HepG2 (cell line): ENCODE measurements around the gene LAMC3. TPM values are rescaled to one million over a fixed set of nuclear protein-coding genes. Genes with fewer than 3 reads are reported as not detected.

Experiments
- ATAC-seq: fragments of 200-7000 bp; cut with Tn5 transposase; 3 replicates; pipeline ENCODE4 v1.9.1; 2020; ENCODE audit warnings: mild to moderate bottlenecking, moderate library complexity
- BruUV-seq: library from RNA; stranded (reverse); fragments of 400-500 nt; replicated peaks from 2 replicates; lab custom pipeline; 2021; lab: Mats Ljungman, UMichigan
- CTCF ChIA-PET: fragments of 300-600 bp; formaldehyde crosslinking; extraction: SDS; loops from one replicate; lab custom pipeline; 2021; ENCODE audit warnings: low total read pairs, inconsistent platforms, low intra/inter-chr PET ratio; lab: Yijun Ruan, JAX
- POLR2A ChIA-PET: fragments of 350-600 bp; sonication (Branson Sonifier 250); formaldehyde crosslinking; loops from one replicate; lab custom pipeline; 2020; ENCODE audit warnings: antibody characterized with exemption, inconsistent platforms; lab: Yijun Ruan, JAX
- DNase-seq: peaks from one replicate; pipeline ENCODE4 v3.0.0-alpha.2; 2015; ENCODE audit warnings: low spot score
- FAIRE-seq: peaks from 3 replicates; lab custom pipeline; 2011; peaks lifted over from hg19 to GRCh38; lab: Jason Lieb, UNC
- H2AFZ ChIP-seq: one replicate; pipeline ENCODE4 v1.6.1; 2011; ENCODE audit warnings: low read length, inconsistent platforms
- H3K27ac ChIP-seq: fragments of 300-600 bp; 3 replicates; pipeline ENCODE4 v1.8.0; 2011; ENCODE audit warnings: mixed run types, mild to moderate bottlenecking, mixed read lengths, low read length, inconsistent platforms; ENCODE audit not compliant: insufficient read depth; ENCODE audit errors: extremely low read length
- H3K27me3 ChIP-seq, 2 experiments: fragments of 200-600 bp in 1 of 2; 2 replicates in 1 of 2; 3 replicates in 1 of 2; pipeline versions ENCODE4 v1.6.0 to v1.8.0; 2011; ENCODE audit warnings: low read length in 2 of 2, mild to moderate bottlenecking in 2 of 2, moderate library complexity in 2 of 2, inconsistent platforms in 1 of 2; ENCODE audit not compliant: insufficient read depth in 2 of 2, control insufficient read depth in 1 of 2
- H3K36me3 ChIP-seq, 2 experiments: fragments of 200-600 bp in 1 of 2; replicated peaks in 1 of 2; 2 replicates in 1 of 2; 3 replicates in 1 of 2; pipeline versions ENCODE4 v1.5.1 to v1.8.0; 2011; ENCODE audit warnings: low read length in 2 of 2, inconsistent platforms in 1 of 2; ENCODE audit not compliant: insufficient read depth in 2 of 2, control insufficient read depth in 1 of 2
- H3K4me1 ChIP-seq: 2 replicates; pipeline ENCODE4 v1.5.1; 2012; ENCODE audit warnings: low read length, inconsistent platforms; ENCODE audit not compliant: insufficient read depth
- H3K4me2 ChIP-seq: 2 replicates; pipeline ENCODE4 v1.6.0; 2011; ENCODE audit warnings: low read depth, low read length, inconsistent platforms
- H3K4me3 ChIP-seq, 3 experiments: fragments of 200-600 bp in 1 of 3; sonication (generic), shearing (Covaris generic) in 1 of 3; replicated peaks in 1 of 3; 2 replicates each; pipeline ENCODE4 v1.5.1; 2011 to 2016; ENCODE audit warnings: low read length in 3 of 3, inconsistent platforms in 2 of 3, low read depth in 2 of 3, mild to moderate bottlenecking in 2 of 3, control low read depth in 1 of 3, mixed read lengths in 1 of 3; ENCODE audit not compliant: insufficient read depth in 1 of 3
- H3K79me2 ChIP-seq: one replicate; pipeline ENCODE4 v1.6.1; 2011; ENCODE audit warnings: low read length, inconsistent platforms; ENCODE audit not compliant: insufficient read depth
- H3K9ac ChIP-seq: 2 replicates; pipeline ENCODE4 v1.6.0; 2011; ENCODE audit warnings: mild to moderate bottlenecking, low read depth, low read length, inconsistent platforms; ENCODE audit not compliant: insufficient read depth
- H3K9me3 ChIP-seq: 2 replicates; pipeline ENCODE4 v1.5.1; 2012; ENCODE audit warnings: mild to moderate bottlenecking, low read length
- H4K20me1 ChIP-seq: 2 replicates; pipeline ENCODE4 v1.6.0; 2011; ENCODE audit warnings: inconsistent platforms, mild to moderate bottlenecking, low read length, moderate library complexity; ENCODE audit not compliant: insufficient read depth
- KMT2A ChIP-seq: sonication (generic); formaldehyde crosslinking; IDR thresholded peaks from 2 replicates; pipeline ENCODE4 v1.4.0; 2020; ENCODE audit warnings: missing genetic modification reagents
- MYNN ChIP-seq: sonication (generic); formaldehyde crosslinking; IDR thresholded peaks from 2 replicates; pipeline ENCODE4 v1.4.0; 2020; ENCODE audit warnings: mild to moderate bottlenecking, low read depth, missing genetic modification reagents
- NFIB ChIP-seq: sonication (generic); formaldehyde crosslinking; IDR thresholded peaks from 2 replicates; pipeline ENCODE4 v1.9.0; 2021; ENCODE audit warnings: missing genetic modification reagents, mild to moderate bottlenecking, borderline replicate concordance
- SAP130 ChIP-seq: IDR thresholded peaks from 2 replicates; pipeline ENCODE4 v1.6.1; 2016; ENCODE audit warnings: low read depth
- TCF7L2 ChIP-seq: IDR thresholded peaks from 2 replicates; pipeline ENCODE4 v1.6.1; 2011; ENCODE audit warnings: mild to moderate bottlenecking, low read depth, low read length, moderate library complexity
- WGBS: methylation state at CpG from one replicate; pipeline ENCODE4 v1.1.6; 2017; ENCODE audit warnings: low lambda C conversion rate; 5-methylcytosine and 5-hydroxymethylcytosine counted together
- in situ Hi-C: cut with HindIII; loops from 2 replicates; pipeline ENCODE4 v1.10.0; 2017; ENCODE audit warnings: low pct_unique_long_range_greater_than_20kb; ENCODE audit not compliant: extremely low pct_ligation_motif_present
- intact Hi-C: fragments of 100-400 bp; cut with micrococcal nuclease; formaldehyde crosslinking; loops from one replicate; pipeline ENCODE4 v1.10.0; 2022; ENCODE audit not compliant: unreplicated experiment
- polyA plus RNA-seq, 8 experiments: library from polyadenylated mRNA; depleted of rRNA in 3 of 8; stranded (reverse) in 7 of 8; unstranded in 1 of 8; fragments of >200 nt; fragmentation: Illumina TruSeq in 4 of 8; extraction: Trizol in 4 of 8; gene quantifications; 2 replicates each; pipeline versions ENCODE4 v1.2.1 to v1.2.3, GENCODE V29; 2011 to 2016; ENCODE audit warnings: low read depth in 4 of 8, missing spikeins in 1 of 8, mixed read lengths in 1 of 8; ENCODE audit not compliant: insufficient read depth in 1 of 8
- total RNA-seq, 5 experiments: library from RNA; depleted of rRNA; stranded (reverse); fragments of >200 nt; fragmentation: Illumina TruSeq; extraction: Trizol; gene quantifications; 2 replicates each; pipeline ENCODE4 v1.2.3, GENCODE V29; 2016; ENCODE audit warnings: low read depth in 1 of 5
- TF ChIP-seq, protein P1 (sequence below): sonication (generic); formaldehyde crosslinking; IDR thresholded peaks from 2 replicates; pipeline ENCODE4 v1.5.1; 2020; ENCODE audit warnings: mild to moderate bottlenecking, missing genetic modification reagents, moderate library complexity

The LAMC3 gene
- total and polyA plus RNA-seq, 2 of the 13 experiments (the other 11 are each of a cell fraction or from before 2014, with no cell fraction given): 0.07 to 0.57 TPM

DNA sequence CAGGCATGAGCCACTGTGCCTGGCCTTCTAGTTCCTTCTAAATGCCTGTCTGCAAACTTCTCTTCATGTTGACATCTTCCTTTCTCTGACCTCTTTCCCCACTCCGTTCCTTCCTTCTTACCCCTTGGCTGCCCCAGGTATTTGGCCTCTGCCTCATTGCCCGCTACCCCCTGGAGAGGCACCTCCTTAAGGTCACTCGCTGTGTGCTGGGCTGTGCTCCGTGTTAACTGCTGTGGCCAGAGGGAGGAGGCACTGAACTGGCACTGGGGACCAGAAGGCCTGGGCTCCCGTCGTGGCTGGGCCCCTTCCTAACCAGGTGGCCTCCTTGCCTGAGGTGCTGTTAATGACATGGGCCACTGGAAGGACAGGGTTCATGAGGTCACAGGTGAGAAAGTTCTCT lies 39.4 kb downstream of the LAMC3 start (continued):
- no peak for TF ChIP-seq TCF7L2
- TF ChIP-seq NFIB (CRISPR knock-in tag): no peak
- TF ChIP-seq SAP130 (CRISPR knock-in tag): no peak

DNA sequence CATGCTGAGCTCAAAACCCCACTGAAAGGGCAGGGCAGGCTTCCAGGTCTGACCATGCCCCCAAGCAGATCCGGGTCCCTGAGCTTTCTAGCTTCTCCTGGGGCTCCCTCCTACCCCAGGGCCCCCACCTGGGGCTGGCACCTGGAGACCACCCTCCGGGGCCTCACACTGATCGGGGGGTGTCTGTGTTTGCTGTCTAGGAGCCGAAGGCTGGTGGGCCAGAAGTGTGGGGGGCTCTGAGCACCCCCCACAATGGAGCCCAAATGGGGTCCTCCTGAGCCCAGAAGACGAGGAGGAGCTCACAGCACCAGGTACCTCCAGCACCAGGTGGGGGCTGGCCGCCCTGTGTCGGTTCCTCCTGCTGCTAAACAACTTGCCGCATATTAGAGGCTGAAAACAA lies 39.8 kb downstream of the LAMC3 start:
- no peak overlapping the region for H3K27ac ChIP-seq
- H3K4me2 ChIP-seq: no peak overlapping the region
- intact Hi-C loops (loop anchor here (5.0 kb wide), 2 partner anchors 42 to 182 kb away; partner anchors contain the start of gene LAMC3), in situ Hi-C loops (loop anchor here (5.0 kb wide), 1 partner anchor 37 kb away; no protein-coding TSS in a partner anchor)
- no peaks in the 10 kb centered on the region for H3K79me2 ChIP-seq
- FAIRE-seq (no peak), DNase-seq (no peak)
- H4K20me1 ChIP-seq: no peaks in the 10 kb centered on the region
- CTCF ChIA-PET: no interaction called here
- H3K4me1 ChIP-seq: no peaks in the 10 kb centered on the region
- WGBS: 56% methylated on average over 5 of the region's 8 CpGs
- TF ChIP-seq MYNN (CRISPR knock-in tag): no peak
- TF ChIP-seq, all 625 proteins: peak for 0
- H3K36me3 ChIP-seq: no peaks in the 10 kb centered on the region
- BruUV-seq: no TSS peak
- H3K27me3 ChIP-seq: peaks cover 3 to 41% of the 10 kb centered on the region in 2 experiments; a peak in 2 of 5 replicates
- no peak for ATAC-seq
- no peak overlapping the region for H3K4me3 ChIP-seq
- H3K9me3 ChIP-seq: no peaks in the 10 kb centered on the region
- POLR2A ChIA-PET: no interaction called here
- no peak overlapping the region for H2AFZ ChIP-seq
- H3K9ac ChIP-seq: no peak overlapping the region

DNA sequence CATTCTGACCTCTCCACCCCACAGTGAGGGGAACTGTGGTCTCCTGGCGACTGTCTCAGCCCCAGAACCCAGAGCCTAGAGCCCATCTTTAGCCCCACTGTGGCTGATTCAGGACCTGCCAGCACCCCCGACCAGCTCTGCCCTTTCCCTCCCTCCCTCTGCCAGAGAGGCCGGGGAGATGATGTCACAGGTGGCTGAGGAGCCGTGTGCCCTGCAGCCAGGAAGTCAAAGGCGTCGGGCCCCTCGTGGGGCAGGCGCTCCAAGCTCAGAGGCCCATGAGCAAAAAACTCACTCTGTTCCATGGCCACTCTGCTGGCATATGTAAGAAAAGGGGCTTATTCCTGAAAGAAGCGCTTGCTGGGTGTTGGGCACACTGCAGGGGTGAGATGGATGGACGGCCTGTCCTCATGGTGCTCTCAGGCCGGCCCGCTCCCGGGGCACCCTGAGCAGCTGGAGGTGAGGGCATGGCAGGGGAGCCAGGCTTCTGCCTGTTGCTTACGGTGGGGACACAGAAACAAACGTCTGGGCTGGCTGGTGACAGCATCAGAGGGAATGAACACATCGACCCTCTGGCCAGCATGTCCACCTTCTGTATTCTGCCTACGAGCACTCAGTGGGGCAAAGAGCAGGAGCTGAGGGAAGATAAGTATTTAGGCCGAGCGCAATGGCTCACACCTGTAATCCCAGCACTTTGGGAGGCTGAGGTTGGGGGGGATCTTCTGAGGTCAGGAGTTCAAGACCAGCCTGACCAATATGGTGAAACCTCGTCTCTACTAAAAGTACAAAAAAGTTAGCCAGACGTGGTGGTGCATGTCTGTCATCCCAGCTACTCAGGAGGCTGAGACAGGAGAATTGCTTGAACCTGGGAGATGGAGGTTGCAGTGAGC lies 41.1 kb downstream of the LAMC3 start:
- CTCF ChIA-PET: no interaction called here
- no peaks in the 10 kb centered on the region for H3K36me3 ChIP-seq
- H2AFZ ChIP-seq: no peak overlapping the region
- intact Hi-C loops: loop anchor here (5.0 kb wide), 2 partner anchors 43 to 183 kb away; partner anchors contain the start of gene LAMC3
- H3K27me3 ChIP-seq: peaks cover 3 to 46% of the 10 kb centered on the region in 2 experiments; a peak in 2 of 5 replicates
- no peaks in the 10 kb centered on the region for H3K79me2 ChIP-seq
- WGBS: 33% methylated on average over 12 of the region's 21 CpGs
- BruUV-seq: no TSS peak
- TF ChIP-seq KMT2A (CRISPR knock-in tag): no peak
- TF ChIP-seq, protein P1, sequence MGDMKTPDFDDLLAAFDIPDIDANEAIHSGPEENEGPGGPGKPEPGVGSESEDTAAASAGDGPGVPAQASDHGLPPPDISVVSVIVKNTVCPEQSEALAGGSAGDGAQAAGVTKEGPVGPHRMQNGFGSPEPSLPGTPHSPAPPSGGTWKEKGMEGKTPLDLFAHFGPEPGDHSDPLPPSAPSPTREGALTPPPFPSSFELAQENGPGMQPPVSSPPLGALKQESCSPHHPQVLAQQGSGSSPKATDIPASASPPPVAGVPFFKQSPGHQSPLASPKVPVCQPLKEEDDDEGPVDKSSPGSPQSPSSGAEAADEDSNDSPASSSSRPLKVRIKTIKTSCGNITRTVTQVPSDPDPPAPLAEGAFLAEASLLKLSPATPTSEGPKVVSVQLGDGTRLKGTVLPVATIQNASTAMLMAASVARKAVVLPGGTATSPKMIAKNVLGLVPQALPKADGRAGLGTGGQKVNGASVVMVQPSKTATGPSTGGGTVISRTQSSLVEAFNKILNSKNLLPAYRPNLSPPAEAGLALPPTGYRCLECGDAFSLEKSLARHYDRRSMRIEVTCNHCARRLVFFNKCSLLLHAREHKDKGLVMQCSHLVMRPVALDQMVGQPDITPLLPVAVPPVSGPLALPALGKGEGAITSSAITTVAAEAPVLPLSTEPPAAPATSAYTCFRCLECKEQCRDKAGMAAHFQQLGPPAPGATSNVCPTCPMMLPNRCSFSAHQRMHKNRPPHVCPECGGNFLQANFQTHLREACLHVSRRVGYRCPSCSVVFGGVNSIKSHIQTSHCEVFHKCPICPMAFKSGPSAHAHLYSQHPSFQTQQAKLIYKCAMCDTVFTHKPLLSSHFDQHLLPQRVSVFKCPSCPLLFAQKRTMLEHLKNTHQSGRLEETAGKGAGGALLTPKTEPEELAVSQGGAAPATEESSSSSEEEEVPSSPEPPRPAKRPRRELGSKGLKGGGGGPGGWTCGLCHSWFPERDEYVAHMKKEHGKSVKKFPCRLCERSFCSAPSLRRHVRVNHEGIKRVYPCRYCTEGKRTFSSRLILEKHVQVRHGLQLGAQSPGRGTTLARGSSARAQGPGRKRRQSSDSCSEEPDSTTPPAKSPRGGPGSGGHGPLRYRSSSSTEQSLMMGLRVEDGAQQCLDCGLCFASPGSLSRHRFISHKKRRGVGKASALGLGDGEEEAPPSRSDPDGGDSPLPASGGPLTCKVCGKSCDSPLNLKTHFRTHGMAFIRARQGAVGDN (CRISPR knock-in tag): peak; percentile 13; the same call in 1 of the 2 replicates
- no peak overlapping the region for H3K9ac ChIP-seq
- POLR2A ChIA-PET: no interaction called here
- DNase-seq (no peak), FAIRE-seq (no peak), ATAC-seq (no peak)
- no peaks in the 10 kb centered on the region for H3K9me3 ChIP-seq
- H3K4me2 ChIP-seq: no peak overlapping the region
- no peaks in the 10 kb centered on the region for H3K4me1 ChIP-seq
- H3K4me3 ChIP-seq: no peak overlapping the region
- no peak overlapping the region for H3K27ac ChIP-seq
- H4K20me1 ChIP-seq: no peaks in the 10 kb centered on the region
- in situ Hi-C loops: loop anchor here (5.0 to 10.0 kb wide), 2 partner anchors 38 to 285 kb away; no protein-coding TSS in a partner anchor
